OCI-LY3 (cell line): ENCODE data around the gene PEDS1.

Source experiments
- EZH2phosphoT487 ChIP-seq: fragments of 200-600 bp; shearing (Covaris generic); IDR thresholded peaks from 2 replicates; pipeline ENCODE4 v1.6.1; 2018; ENCODE audit warnings: antibody characterized with exemption, mixed run types, low read depth
- TF ChIP-seq, protein P1 (sequence below): fragments of 200-600, 300-600 bp; sonication (generic); IDR thresholded peaks from 2 replicates; pipeline ENCODE4 v1.5.1; 2014; ENCODE audit warnings: antibody characterized with exemption, low read length, low read depth

DNA sequence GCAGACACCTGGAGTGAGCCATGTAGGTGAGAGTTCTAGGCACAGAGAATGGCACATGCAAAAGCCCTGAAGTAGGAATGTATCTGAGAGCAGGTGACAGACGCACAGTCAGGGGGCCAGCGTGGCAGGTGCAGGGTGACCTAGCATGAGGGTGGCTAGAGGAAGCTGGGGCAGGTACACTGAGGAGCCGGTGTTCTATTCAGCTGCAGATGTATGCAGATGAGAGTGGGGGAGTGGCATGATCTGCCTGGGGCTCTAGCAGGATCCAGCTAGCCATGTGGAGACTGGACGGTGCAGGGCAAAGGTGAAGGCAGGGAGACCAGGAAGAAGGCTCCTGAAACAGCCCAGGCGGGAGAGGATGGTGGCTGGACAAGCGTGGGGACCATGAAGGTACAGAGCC lies 10.7 kb downstream of the PEDS1 start:
- TF ChIP-seq, protein P1, sequence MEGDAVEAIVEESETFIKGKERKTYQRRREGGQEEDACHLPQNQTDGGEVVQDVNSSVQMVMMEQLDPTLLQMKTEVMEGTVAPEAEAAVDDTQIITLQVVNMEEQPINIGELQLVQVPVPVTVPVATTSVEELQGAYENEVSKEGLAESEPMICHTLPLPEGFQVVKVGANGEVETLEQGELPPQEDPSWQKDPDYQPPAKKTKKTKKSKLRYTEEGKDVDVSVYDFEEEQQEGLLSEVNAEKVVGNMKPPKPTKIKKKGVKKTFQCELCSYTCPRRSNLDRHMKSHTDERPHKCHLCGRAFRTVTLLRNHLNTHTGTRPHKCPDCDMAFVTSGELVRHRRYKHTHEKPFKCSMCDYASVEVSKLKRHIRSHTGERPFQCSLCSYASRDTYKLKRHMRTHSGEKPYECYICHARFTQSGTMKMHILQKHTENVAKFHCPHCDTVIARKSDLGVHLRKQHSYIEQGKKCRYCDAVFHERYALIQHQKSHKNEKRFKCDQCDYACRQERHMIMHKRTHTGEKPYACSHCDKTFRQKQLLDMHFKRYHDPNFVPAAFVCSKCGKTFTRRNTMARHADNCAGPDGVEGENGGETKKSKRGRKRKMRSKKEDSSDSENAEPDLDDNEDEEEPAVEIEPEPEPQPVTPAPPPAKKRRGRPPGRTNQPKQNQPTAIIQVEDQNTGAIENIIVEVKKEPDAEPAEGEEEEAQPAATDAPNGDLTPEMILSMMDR = no peak
- TF ChIP-seq EZH2phosphoT487 = no peak
